ENCODE measurements around the gene VOPP1. TPM values are rescaled to one million over a fixed set of nuclear protein-coding genes. Genes with fewer than 3 reads are reported as not detected.

The VOPP1 gene
- total RNA-seq, 2 experiments from 2014 or later = 32.6 to 34.7 TPM

DNA sequence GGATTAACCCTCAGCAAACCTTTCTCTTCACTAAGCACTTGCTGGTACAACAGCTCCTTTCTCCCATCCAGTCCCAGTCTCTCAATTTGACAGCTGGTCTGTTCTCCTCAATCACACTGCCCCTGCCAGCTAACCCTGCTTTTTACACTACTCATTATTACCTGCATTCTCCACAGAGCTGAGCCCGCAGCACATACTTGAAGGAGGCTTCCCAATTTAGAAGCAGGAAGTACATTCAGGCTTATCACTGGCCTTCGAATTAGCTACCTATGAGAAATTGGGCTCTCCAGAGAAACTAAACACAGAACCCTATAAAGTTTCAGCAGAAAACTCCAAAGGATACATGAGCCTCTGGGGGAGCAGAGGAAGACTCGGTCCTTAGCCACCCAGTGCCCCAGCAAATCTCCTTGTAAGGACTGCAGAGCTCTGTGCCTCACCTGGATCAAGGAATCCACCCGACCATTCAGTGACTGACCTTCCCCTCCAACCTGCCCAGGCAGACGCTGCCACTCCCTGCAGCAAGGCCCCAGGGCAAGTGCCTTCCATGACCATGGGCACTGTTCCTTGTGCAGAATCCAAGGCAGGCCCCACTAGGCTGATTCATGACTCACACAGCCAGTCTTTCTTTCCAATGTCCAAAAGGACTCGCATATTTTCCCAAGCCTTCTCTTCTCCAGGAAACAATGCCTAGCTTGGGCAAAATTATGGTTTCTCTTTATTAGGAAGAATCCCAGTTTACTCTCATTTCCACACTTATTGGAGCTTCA, 68.0 kb downstream of the VOPP1 start:
- intact Hi-C loops (cut with micrococcal nuclease) = no loop called here
- no peak for DNase-seq
- no peak overlapping the region for H3K4me3 Mint-ChIP-seq
- POLR2A ChIA-PET = interaction anchor here (0.7 to 0.8 kb wide), 3 partner anchors 17 to 448 kb away, joined by 3 read pairs; no protein-coding TSS in a partner anchor
- peaks cover 5% of the 10 kb centered on the region for H3K36me3 Mint-ChIP-seq (ENCODE audit: low read depth)
- no peaks in the 10 kb centered on the region for H3K9me3 Mint-ChIP-seq
- ATAC-seq = no peak
- peaks cover 50% of the 10 kb centered on the region for H3K4me1 Mint-ChIP-seq (ENCODE audit: low read depth)
- CTCF ChIA-PET = interaction anchor here (0.8 to 1.1 kb wide), 2 partner anchors 25 to 227 kb away, joined by 3 read pairs; no protein-coding TSS in a partner anchor
- TF ChIP-seq, protein P1, sequence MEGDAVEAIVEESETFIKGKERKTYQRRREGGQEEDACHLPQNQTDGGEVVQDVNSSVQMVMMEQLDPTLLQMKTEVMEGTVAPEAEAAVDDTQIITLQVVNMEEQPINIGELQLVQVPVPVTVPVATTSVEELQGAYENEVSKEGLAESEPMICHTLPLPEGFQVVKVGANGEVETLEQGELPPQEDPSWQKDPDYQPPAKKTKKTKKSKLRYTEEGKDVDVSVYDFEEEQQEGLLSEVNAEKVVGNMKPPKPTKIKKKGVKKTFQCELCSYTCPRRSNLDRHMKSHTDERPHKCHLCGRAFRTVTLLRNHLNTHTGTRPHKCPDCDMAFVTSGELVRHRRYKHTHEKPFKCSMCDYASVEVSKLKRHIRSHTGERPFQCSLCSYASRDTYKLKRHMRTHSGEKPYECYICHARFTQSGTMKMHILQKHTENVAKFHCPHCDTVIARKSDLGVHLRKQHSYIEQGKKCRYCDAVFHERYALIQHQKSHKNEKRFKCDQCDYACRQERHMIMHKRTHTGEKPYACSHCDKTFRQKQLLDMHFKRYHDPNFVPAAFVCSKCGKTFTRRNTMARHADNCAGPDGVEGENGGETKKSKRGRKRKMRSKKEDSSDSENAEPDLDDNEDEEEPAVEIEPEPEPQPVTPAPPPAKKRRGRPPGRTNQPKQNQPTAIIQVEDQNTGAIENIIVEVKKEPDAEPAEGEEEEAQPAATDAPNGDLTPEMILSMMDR (IDR thresholded peaks at IDR 0.05) = no peak
- no peak overlapping the region for H3K27ac Mint-ChIP-seq
- H3K27me3 Mint-ChIP-seq = no peaks in the 10 kb centered on the region

DNA sequence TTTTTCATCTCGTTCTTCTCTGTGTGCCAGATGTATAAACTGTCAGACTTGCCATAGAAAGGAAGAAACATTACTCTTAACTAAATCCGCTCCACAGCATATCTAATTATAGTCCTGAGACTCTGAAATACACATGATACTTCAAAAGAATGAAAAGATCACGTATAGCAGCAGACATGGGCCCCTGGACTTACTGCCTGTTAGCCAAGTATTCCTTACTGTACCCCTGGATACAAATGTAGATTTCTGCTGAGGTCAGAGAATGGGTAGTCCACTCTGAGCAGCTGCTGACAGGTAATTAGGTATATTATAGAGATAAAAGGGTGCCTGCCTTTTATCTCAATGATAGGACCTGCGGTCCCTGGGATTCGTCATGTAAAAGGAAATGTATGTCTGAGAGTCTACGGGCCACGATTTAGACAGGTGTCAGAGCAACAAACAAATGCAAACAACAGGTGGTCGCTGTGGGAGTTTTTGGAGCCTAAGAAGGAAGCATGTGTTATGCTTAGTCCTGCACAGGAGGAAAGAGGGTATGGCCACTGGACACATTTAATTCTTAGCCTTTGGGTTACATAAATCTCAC, 69.4 kb downstream of the VOPP1 start:
- H3K36me3 Mint-ChIP-seq (ENCODE audit: low read depth) = peaks cover 5% of the 10 kb centered on the region
- H3K9me3 Mint-ChIP-seq = no peaks in the 10 kb centered on the region
- TF ChIP-seq, protein P1 (IDR thresholded peaks at IDR 0.05) = no peak
- ChIA-PET CTCF (interaction anchor here (1.1 kb wide), 1 partner anchor 24 kb away, joined by 3 read pairs; no protein-coding TSS in a partner anchor), POLR2A (no interaction called here)
- H3K4me1 Mint-ChIP-seq (ENCODE audit: low read depth) = peaks cover 50% of the 10 kb centered on the region
- no peak overlapping the region for H3K4me3 Mint-ChIP-seq
- no peak for ATAC-seq
- DNase-seq = no peak
- H3K27ac Mint-ChIP-seq = no peak overlapping the region
- no peaks in the 10 kb centered on the region for H3K27me3 Mint-ChIP-seq
- intact Hi-C loops (cut with micrococcal nuclease) = no loop called here

DNA sequence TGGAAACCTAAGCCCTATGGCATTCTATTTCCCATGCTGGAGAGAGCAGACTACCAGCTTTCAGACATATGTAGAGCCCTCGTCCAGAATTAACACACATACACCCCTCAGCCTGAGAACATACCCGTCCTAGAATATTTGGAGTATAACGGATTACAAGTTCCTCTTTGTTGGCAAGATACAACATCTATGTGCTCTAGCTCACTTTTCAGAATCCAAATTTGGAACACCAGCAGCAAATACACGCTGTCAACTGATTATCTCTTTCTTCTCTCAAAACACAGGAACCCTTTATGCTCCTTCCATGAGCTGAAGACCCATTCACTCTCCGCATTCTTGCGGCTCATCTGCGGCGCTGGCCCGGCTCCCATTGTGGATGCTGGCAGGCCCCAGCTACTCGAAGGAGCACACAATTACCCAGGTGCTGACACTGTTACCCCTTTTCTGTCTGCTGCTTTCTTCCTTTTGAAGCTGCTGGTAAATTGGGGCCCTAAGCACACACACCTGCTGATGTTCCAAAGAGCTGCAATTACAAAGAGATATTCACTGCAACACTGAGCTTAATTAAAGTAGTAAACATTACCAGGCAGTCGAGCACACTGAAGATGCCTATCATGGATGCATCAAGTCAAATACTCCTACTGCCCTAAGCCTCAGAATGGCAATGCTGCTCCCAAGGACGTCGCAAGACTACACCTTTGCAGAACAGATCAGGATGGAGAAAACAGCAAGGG, 70.0 kb downstream of the VOPP1 start:
- TF ChIP-seq, protein P1 (IDR thresholded peaks at IDR 0.05) = no peak
- intact Hi-C loops (cut with micrococcal nuclease) = no loop called here
- Mint-ChIP-seq H3K4me1 (ENCODE audit: low read depth) (peaks cover 43% of the 10 kb centered on the region), H3K27ac (no peak overlapping the region), H3K27me3 (no peaks in the 10 kb centered on the region), H3K36me3 (ENCODE audit: low read depth) (no peaks in the 10 kb centered on the region), H3K4me3 (no peak overlapping the region), H3K9me3 (no peaks in the 10 kb centered on the region)
- no peak for DNase-seq
- no peak for ATAC-seq
- POLR2A ChIA-PET = no interaction called here
- CTCF ChIA-PET = interaction anchor here (0.9 to 1.0 kb wide), 2 partner anchors 80 to 91 kb away, joined by 3 to 4 read pairs; no protein-coding TSS in a partner anchor

DNA sequence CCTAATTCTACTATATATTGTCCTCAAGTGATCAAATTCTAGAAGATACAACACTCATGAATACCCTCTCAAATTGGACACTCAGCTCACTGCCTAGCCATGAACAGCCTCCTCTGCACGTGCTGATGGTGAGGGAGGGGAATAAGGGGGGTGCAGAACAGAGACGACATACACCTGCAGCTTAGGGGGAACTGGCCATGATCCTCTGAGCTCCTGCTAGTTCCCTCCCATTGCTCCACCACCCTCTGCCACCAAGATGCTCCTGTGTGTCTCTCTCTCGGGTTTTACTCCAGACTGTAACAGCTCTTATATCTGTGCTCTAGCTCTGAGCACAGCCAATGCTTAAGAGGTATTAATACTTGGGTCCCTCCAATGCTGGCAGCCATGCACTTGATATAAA, 70.7 kb downstream of the VOPP1 start:
- intact Hi-C loops (cut with micrococcal nuclease) = no loop called here
- DNase-seq = no peak
- Mint-ChIP-seq H3K4me3 (no peak overlapping the region), H3K27ac (no peak overlapping the region), H3K9me3 (no peaks in the 10 kb centered on the region), H3K36me3 (ENCODE audit: low read depth) (no peaks in the 10 kb centered on the region), H3K4me1 (ENCODE audit: low read depth) (peaks cover 39% of the 10 kb centered on the region), H3K27me3 (no peaks in the 10 kb centered on the region)
- CTCF ChIA-PET = interaction anchor here (0.9 to 1.0 kb wide), 2 partner anchors 81 to 91 kb away, joined by 3 to 4 read pairs; no protein-coding TSS in a partner anchor
- POLR2A ChIA-PET = no interaction called here
- no peak for ATAC-seq
- TF ChIP-seq, protein P1 (IDR thresholded peaks at IDR 0.05) = no peak
